ENCODE measurements around the gene SLC50A1.

DNA sequence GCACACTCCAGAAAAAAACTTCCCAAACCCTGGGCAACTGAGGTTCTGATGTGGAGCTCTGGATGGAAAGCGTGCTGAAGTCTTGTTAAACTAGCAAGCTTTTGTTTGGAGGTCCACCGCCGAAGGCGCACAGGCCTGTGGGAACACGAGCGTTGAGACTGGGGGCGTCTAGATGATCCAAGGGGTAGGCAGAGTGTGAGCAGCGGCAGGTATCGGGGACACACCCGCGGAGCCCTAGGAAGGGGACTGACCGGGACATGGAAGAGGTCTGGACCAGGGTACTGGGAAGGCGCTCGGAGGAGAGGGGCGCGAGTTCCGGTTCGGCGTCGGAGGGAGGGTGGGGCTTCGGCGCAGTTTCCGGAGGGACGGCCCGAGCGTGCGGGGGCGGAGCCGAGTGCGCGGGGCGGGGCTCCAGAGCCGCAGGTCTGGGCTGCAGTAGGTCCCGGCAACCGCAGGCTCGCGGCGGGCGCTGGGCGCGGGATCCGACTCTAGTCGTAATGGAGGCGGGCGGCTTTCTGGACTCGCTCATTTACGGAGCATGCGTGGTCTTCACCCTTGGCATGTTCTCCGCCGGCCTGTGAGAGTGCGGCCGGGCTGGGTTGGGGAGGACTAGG is at the start of gene SLC50A1:
- TF ChIP-seq, protein P1, sequence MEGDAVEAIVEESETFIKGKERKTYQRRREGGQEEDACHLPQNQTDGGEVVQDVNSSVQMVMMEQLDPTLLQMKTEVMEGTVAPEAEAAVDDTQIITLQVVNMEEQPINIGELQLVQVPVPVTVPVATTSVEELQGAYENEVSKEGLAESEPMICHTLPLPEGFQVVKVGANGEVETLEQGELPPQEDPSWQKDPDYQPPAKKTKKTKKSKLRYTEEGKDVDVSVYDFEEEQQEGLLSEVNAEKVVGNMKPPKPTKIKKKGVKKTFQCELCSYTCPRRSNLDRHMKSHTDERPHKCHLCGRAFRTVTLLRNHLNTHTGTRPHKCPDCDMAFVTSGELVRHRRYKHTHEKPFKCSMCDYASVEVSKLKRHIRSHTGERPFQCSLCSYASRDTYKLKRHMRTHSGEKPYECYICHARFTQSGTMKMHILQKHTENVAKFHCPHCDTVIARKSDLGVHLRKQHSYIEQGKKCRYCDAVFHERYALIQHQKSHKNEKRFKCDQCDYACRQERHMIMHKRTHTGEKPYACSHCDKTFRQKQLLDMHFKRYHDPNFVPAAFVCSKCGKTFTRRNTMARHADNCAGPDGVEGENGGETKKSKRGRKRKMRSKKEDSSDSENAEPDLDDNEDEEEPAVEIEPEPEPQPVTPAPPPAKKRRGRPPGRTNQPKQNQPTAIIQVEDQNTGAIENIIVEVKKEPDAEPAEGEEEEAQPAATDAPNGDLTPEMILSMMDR (IDR thresholded peaks at IDR 0.05): peak in 5 of 7 experiments; percentile 16 to 55 (median 40)
- TF ChIP-seq POLR2AphosphoS5 (IDR thresholded peaks at IDR 0.05): peak; percentile 26 to 96 (median 95)
- TF ChIP-seq POLR2A (IDR thresholded peaks at IDR 0.05): peak in 2 of 4 donors; percentile 73 to 79
